LoVo (cell line): ENCODE measurements around the gene CEBPB.
"Not testable (repeated sequence)": the region's sequence is repeated elsewhere in the genome, so short reads cannot be mapped to it uniquely, and the experiment has no call there.

ENCODE experiments used
- DNase-seq: peaks from one replicate; pipeline ENCODE4 v3.0.0-alpha.2; 2016; ENCODE audit warnings: low spot score

CEBPB gene

GRCh38 chr20:50190251-50191064 lies at the start of gene CEBPB:
CEBPB (plus strand) TSS chr20:50190830; CDS start chr20:50191034, 204 bp downstream.
- DNase-seq: peak; percentile 92

DNA sequence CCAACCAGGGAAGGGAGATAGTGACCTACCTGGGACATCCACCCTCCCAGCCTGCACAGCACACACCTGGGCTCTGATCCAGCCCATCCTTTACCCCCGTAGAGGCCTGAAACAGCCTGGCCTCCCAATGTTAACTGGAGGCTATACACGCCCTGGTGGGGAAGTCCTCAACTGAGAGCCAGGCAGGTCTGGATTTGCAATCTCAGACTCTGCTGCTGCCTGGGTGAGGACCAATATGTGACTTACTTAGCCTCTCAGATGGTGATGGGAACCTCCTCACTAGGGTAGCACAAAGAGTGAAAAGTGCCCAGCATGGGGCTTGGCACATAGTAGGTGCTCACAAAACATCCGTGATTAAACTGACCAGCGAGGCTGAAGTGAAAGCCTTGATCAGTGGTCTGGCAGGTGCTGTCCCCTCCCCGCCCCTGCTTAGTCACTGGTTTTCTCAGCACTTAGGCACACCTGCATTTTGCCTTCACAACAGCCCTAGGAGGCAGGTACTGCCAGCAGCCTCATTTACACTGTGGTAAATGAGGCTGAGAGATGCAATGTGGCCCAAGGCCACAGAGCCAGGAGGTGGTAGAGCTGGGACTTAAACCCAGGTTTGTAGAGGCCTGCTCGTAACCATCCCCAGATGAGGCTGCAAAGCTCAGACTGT lies 49.5 kb upstream of the CEBPB start:
- no peak for DNase-seq

GRCh38 chr20:50141811-50142561 lies 48.6 kb upstream of the CEBPB start:
- no peak for DNase-seq

GRCh38 chr20:50142812-50143211 lies 47.8 kb upstream of the CEBPB start:
- DNase-seq: no peak

- DNase-seq: no peak
Observed at GRCh38 chr20:50144362-50144761, 46.3 kb upstream of the CEBPB start.

- DNase-seq: no peak
Observed at GRCh38 chr20:50145566-50145965, 45.1 kb upstream of the CEBPB start.

DNA sequence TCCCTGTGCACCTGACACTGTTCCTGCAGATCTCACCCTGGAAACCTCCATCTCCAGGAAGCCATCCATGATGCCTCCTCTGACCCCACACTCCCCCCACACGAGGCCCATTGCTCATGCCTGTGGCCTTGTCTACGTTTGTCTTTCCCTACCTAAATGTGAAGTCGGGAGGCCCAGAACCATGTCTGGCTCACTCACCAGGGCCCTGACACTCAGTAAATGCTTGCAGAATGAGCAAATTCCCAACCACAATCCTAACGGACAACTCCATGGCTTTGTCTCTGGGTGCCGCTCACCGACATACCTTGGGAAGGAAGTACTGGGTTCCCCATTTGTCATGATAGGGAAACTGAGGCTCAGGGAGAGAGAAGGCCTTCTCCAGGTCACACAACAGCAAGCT lies 44.4 kb upstream of the CEBPB start:
- no peak for DNase-seq

DNA sequence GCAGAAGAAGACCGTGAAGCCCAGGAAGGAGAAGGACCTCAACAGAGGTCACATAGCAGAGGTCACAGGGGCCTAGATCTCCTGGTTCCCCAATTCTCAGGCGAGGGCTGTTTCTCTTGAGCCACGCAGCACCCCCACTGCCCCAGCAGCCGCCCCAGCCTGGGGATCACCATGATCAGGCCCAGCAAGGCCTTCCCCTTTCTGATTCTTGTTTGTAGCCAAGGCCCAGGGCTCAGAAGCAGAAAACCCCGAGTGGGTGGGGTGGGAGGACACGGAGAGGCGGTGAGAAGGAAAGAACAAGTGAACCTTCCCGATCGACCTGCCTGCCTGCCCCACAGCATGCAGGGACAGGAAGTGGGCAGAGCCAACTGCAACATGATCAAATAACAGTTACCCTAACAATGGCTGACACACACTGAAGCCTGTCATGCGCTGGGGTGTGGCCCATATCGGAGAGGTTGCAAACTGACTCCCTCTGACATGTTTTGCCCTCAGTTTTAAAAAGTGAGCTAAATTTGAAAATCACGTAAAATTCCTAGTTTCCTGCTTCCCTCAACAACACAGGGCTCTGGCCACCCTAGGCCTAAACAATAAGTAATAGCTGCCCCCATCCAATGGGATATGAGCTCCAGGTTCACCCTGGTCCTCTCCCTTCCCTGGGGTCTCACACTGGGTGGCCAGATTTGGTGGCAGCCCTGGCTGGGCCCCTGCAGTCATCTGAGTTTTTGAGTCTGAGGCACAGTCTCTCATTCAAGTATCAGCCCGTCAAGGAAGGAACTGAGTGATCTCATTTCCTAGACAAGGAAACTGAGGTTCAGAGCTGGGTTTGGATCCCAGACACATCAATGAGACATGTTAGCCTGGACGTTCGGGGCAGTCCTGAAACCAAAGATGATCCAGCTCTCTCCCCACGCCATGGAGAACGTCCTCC lies 43.6 kb upstream of the CEBPB start:
- no peak for DNase-seq

DNA sequence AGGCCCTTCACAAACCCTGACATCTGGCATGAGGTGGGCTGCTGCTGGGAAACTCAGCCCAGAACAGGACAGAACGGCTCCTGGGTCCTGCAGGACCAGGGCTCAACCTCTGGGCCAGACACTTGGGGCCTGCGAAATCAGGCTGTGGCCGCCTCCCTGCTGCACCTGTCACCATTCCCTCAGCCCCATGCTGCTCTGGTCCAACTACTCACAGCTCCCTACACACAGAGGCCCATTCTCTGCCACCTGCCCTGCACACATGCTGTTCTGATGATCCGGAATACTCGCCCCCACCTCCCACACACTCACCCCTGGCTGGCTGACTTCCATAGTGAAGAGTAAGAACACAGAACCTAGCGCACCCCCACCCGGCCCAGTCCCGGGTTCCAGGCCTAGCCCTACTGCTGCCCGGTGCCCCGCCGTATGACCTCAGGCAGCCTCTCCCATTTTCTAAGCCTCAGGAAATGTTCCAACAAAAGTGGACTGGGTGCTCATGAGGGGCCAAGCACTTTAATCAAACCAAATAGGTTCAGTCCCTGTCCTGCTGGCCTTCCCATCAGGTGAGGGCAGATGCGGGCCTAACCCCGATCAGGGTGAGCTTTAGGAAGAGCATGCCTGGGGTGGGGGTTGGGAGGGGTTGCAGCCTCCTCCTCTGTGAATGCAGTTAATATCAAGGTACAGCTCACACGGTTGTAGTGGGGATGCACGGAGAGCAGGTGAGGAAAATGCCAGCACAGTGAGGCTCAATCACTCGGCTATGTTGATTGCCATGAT lies 41.0 kb upstream of the CEBPB start:
- no peak for DNase-seq

DNA sequence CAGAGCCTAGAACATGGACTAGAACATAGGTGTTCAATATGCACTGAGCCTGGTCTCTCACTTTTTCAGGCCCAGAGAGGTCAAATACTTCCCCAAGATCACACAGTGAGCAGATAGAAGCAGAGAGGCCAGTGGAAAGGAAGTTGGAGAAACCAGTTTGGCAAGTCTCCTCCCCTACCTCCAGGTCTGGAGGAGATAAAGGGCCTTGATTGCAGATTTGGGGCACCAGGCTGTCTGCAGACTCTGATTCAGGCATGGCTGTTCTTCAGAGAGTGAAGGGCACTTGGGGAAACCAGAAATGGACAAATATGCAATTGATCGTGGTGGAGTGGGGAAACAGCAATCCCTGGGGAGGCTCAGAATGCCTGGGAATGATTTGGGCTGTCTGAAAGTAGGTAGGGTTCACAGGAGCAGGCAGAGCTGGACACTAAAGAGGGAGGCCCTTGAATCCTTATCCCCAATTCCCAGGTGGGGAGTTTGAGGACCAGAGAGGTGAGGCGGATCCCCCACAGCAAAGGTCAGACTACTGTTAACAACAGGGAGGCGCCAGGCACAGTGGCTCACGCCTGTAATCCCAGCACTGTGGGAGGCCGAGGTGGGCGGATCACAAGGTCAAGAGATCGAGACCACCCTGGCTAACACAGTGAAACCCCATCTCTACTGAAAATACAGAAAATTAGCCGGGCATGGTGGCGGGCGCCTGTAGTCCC lies 39.4 kb upstream of the CEBPB start:
- DNase-seq: peak; percentile 37

DNA sequence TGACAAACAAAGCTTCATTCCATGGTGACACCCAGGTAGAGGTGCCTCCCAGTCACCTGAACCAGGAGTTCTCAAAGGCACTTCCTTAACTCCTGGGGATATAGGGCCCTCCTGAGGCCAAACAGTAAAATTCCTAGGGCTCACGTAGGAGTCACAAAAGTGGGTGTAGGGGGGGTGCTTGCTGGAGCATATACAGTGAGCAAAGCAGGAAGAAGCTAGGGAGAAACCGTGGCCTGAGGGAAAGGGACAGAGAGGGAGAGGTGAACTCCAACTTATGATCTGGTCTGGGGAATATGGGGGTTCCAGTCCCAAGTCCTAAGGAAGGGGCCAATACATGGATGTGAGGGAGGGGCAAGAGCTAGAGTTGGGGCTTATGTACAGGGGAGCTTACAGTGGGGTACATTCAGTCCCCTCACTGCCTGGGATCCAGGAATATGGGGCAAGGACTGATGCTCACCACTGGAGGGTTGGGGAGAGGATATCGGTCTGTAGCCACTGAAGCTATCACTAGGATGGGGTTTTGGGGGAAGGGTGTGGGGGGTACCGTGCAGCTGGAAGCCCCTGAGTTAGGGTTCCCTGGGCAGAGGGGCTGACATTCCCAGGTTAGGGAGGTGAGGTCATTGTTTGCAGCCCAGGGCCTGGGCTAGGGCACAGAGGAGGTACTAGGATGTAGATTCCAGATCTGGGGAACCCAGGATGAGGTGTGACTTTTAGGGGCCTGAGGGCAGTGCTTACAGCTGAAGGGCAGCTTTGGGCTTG lies 38.1 kb upstream of the CEBPB start:
- DNase-seq: no peak

GRCh38 chr20:50153153-50153499 lies 37.5 kb upstream of the CEBPB start:
- no peak for DNase-seq

GRCh38 chr20:50153500-50154377 lies 36.9 kb upstream of the CEBPB start, which contains the start of gene PEDS1:
PEDS1 (minus strand) TSS chr20:50153723; CDS start chr20:50153637, 86 bp downstream.
- peak; percentile 94 for DNase-seq

DNA sequence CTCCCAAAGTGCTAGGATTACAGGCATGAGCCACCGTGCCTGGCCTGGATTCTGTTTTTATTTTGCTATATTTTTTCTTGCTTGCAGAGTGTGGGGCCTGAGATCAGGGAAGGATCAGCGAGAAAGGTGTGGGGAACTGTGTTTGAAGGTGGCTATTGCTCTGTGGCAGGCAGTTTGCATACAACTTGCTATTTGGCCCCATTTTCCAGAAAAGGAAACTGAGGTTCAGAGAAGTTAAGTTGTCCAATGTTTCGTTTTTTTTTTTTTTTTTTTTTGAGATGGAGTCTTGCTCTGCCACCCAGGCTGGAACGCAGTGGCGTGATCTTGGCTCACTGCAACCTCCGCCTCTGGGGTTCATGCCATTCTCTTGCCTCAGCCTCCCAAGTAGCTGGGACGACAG lies 29.1 kb upstream of the CEBPB start:
- DNase-seq: not testable (repeated sequence)

- DNase-seq: no peak
Observed at GRCh38 chr20:50163570-50164317, 26.9 kb upstream of the CEBPB start.

GRCh38 chr20:50165684-50166554 lies 24.7 kb upstream of the CEBPB start:
- peak; percentile 100 for DNase-seq

DNA sequence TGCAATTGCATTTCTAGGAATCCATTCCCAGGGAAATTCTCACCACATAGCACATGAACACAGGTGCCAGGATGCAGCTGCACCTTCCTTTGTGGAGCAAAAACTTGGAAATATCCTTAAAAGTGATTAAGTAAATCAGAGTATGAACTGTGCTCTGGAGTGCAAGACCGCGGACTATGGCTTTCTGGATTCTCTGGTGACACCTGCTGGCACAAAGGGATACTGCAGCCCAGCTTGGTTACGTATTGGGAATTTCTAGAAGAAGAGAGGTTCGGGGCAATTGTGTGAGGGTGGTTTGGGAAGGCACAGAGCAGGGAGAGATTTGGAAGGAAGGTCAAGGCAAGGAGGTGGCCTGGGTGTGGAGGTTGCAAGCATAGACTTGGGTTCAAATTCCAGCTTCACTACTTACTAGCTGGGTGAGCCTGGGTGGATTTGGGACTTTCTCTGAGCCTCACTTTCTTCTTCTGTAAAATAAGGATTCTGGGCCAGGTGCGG lies 21.3 kb upstream of the CEBPB start:
- peak; percentile 67 for DNase-seq
